ENCODE measurements around the gene SGO2. TPM values are rescaled to one million over a fixed set of nuclear protein-coding genes. Genes with fewer than 3 reads are reported as not detected.

The SGO2 gene
- total RNA-seq, 1 donor from 2014 or later, result 0.96 TPM

DNA sequence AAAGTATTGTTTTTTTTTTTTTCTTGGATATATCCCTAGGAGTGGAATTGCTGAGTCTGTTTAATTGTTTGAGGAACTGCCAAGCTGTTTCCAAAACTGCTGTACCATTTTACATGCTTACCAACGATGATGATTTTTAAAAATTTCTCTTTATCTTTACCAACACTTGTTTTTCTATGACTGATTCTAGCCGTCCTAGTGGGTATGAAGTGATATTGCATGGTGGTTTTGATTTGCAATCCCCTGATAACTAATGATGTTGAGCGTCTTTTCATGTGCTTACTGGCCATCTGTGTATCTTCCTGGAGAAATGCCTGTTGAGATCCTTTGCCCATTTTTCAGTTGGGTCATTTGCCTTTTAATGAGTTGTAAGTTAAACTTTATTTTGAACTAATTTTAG, 51.0 kb downstream of the SGO2 start:
- no peaks in the 10 kb centered on the region for H3K27me3 ChIP-seq
- H3K9me3 ChIP-seq, result no peaks in the 10 kb centered on the region
- H3K4me3 ChIP-seq, result no peak overlapping the region
- DNase-seq (ENCODE audit: low spot score in 2 of 2), result no peak
- intact Hi-C loops (cut with DNase I), result no loop called here
- H3K27ac ChIP-seq, result no peak overlapping the region
- no peaks in the 10 kb centered on the region for H3K4me1 ChIP-seq
- no peaks in the 10 kb centered on the region for H3K36me3 ChIP-seq
- TF ChIP-seq, protein P1, sequence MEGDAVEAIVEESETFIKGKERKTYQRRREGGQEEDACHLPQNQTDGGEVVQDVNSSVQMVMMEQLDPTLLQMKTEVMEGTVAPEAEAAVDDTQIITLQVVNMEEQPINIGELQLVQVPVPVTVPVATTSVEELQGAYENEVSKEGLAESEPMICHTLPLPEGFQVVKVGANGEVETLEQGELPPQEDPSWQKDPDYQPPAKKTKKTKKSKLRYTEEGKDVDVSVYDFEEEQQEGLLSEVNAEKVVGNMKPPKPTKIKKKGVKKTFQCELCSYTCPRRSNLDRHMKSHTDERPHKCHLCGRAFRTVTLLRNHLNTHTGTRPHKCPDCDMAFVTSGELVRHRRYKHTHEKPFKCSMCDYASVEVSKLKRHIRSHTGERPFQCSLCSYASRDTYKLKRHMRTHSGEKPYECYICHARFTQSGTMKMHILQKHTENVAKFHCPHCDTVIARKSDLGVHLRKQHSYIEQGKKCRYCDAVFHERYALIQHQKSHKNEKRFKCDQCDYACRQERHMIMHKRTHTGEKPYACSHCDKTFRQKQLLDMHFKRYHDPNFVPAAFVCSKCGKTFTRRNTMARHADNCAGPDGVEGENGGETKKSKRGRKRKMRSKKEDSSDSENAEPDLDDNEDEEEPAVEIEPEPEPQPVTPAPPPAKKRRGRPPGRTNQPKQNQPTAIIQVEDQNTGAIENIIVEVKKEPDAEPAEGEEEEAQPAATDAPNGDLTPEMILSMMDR (IDR thresholded peaks at IDR 0.05), result no peak

- Histone ChIP-seq H3K4me1 (no peaks in the 10 kb centered on the region), H3K27me3 (no peaks in the 10 kb centered on the region), H3K9me3 (no peaks in the 10 kb centered on the region), H3K36me3 (no peaks in the 10 kb centered on the region), H3K27ac (no peak overlapping the region), H3K4me3 (no peak overlapping the region)
- intact Hi-C loops (cut with DNase I), result loop anchor here (2.0 kb wide), 1 partner anchor 124 kb away; no protein-coding TSS in a partner anchor
- no peak for DNase-seq (ENCODE audit: low spot score in 2 of 2)
- TF ChIP-seq, protein P1 (IDR thresholded peaks at IDR 0.05), result peak; percentile 16 to 41 (median 20)
Measured at GRCh38 chr2:200578778-200579177, 52.8 kb downstream of the SGO2 start.

GRCh38 chr2:200584639-200585038, 58.6 kb downstream of the SGO2 start:
- Histone ChIP-seq H3K4me3 (no peak overlapping the region), H3K27me3 (no peaks in the 10 kb centered on the region), H3K4me1 (peaks cover 0 to 3% of the 10 kb centered on the region in 2 donors), H3K9me3 (no peaks in the 10 kb centered on the region), H3K36me3 (no peaks in the 10 kb centered on the region), H3K27ac (no peak overlapping the region)
- intact Hi-C loops (cut with DNase I), result loop anchor here (10.0 kb wide), 1 partner anchor 230 kb away; the partner anchor contains the start of gene BZW1
- TF ChIP-seq, protein P1 (IDR thresholded peaks at IDR 0.05), result no peak
- no peak for DNase-seq (ENCODE audit: low spot score in 2 of 2)

GRCh38 chr2:200585340-200585729, 59.3 kb downstream of the SGO2 start:
- Histone ChIP-seq H3K27ac (peak overlapping the region; percentile 51 to 85), H3K4me1 (peaks cover 0 to 3% of the 10 kb centered on the region in 2 donors), H3K9me3 (no peaks in the 10 kb centered on the region), H3K27me3 (no peaks in the 10 kb centered on the region), H3K4me3 (peak overlapping the region; percentile 66 to 74), H3K36me3 (no peaks in the 10 kb centered on the region)
- DNase-seq (ENCODE audit: low spot score in 2 of 2), result no peak
- TF ChIP-seq, protein P1 (IDR thresholded peaks at IDR 0.05), result no peak
- intact Hi-C loops (cut with DNase I), result loop anchor here (10.0 kb wide), 1 partner anchor 229 kb away; the partner anchor contains the start of gene BZW1

DNA sequence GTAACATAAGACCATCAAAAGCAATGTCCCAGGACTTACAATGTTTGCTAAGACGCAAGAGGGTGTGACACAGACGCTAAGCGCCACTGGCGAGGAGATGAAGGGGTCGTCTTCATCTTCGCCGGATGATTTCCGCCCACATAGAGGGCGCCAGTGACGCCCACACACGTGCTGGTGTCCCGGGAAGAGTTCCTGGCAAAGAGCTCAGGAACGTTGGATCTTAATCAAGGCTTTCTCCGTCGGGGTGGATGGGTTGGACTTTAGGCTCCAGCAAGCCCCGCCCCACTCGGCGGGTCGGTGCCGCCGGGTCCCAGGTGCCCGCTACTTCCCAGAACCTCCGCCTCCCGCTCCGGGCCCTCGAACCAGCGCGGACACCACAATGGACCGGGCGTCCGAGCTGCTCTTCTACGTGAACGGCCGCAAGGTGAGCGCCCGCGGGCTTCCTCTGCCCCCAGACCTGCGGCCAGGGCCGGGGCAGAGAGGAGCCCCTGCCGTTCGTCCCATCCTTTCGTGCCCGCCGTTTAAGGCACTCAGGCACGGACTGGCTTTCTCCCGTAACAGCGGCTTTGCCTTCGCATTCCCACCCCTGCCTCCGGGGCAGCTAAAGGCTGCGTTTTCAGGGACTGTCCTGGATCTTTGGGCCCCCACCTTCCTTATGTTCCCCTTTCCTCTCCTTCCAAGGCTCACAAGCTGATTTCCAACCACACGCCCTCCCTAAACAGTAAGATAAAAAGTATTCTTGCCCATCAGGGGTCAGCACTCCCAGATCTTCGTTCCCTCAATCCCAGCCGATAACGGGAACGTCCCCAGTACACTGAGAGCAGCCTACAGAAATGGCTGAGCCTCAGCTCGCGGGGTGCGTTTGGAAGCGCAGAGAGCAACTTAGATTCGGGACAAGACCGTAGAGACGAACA, 60.0 kb downstream of the SGO2 start, which contains the start of gene AOX1:
Gene AOX1, plus strand, starts transcription at position 285 of the 914 bp plus-strand sequence. Its CDS starts 95 bp downstream, at position 380.
- Histone ChIP-seq H3K36me3 (no peaks in the 10 kb centered on the region), H3K4me1 (peaks cover 0 to 3% of the 10 kb centered on the region in 2 donors), H3K9me3 (no peaks in the 10 kb centered on the region), H3K27ac (peak within 1 kb of the TSS; percentile 51 to 85), H3K27me3 (no peaks in the 10 kb centered on the region), H3K4me3 (peak within 1 kb of the TSS; percentile 66 to 74)
- intact Hi-C loops (cut with DNase I), result loop anchor here (10.0 kb wide), 1 partner anchor 229 kb away; the partner anchor contains the start of gene BZW1
- TF ChIP-seq, protein P1 (IDR thresholded peaks at IDR 0.05), result no peak
- DNase-seq (ENCODE audit: low spot score in 2 of 2), result peak in 1 of 2 donors; percentile 82
